HG03575 (cell line): ENCODE data around the gene CD48.
"Not testable (repeated sequence)": the region's sequence is repeated elsewhere in the genome, so short reads cannot be mapped to it uniquely, and the experiment has no call there.

Experiments used
- ATAC-seq: cut with Tn5 transposase; IDR thresholded peaks from one replicate; pipeline ENCODE4 v1.9.1; 2021; ENCODE audit not compliant: unreplicated experiment, insufficient number of reproducible peaks, low FRiP score; ENCODE audit errors: extremely low read depth

The CD48 gene

DNA sequence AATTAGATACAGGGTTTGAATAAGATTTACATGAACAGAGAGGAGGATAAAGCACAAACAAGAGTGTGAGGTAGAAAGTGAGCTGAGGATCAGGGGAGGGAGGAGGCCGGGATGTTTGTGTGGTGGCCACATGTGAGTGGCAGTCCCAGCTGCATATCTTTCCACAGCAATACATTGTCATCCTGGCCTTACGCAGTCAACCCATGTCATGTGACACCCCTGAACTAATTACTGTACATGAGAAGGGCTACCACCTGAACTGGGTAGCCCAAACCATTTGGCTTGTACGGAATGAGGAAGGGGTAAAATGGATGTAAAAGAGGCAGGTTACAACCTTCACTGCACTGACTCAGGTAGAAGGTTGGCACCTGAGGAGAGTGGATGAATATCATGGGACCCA lies 31.6 kb upstream of the CD48 start:
- no peak for ATAC-seq

DNA sequence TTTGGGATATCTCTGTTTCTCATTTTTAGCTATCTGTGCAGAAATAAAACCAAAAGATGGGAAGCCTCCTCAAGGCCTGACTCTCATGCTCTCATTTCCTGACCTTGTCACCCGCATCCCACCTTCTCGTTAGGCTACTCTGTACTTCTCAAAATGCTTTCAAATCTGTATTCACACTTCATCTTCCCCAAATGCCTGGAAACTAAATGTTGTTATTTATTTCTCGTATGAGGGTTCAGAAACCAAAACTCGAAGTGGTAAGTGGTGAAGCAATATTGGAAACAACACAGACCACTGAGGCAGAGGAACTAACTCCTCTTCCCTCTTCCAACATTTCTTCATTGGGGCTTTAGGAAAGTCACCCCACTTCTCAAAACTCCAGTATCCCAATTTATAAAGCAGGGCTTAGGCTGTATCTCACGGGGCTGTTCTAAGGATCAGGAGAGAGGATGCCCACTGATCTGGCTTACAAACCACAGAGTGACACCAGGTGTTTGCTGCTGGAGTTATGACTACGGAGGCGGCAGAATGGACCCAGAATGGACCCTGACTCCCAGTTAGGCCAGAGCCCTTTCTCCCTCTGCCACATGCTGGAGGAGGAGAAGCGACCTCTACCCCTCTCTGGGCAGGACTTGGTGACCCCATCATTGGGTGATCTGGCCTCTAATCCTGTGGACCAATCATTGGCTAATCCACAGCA lies 31.0 kb upstream of the CD48 start:
- no peak for ATAC-seq

DNA sequence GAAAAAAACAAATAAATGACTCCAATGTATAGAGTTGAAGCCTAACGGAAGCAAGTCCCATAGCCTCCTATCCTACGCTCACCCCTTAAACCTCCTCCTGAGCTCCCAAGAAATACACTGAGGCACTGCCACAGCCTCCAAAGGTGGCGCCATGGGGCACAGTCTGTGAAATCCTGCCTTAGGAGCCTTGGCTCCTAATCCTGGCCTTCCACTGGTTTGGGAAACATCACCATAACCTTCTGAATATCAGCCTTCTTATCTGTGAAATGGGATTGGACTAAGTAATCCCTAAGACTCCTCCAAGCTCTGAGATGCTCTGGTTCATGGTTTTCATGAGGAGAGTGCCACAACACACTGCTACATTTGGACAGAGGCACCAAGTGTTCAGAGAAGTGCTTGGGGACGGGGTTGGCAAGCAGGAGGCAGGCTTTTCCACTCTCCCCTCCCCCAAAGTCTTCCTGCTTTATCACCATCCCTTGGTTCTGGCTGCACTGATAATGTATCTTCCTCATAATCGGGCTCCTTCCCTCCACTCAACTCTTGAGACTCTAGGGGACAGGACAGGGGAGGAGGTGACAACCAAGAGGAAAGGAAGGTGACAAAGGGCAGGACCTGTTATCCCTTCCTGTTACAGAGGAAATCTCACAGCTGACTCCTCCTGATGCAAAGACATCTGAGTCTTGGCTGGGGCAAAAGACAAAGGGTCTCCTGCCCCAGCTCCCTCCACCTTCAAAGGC lies 30.2 kb upstream of the CD48 start:
- no peak for ATAC-seq

DNA sequence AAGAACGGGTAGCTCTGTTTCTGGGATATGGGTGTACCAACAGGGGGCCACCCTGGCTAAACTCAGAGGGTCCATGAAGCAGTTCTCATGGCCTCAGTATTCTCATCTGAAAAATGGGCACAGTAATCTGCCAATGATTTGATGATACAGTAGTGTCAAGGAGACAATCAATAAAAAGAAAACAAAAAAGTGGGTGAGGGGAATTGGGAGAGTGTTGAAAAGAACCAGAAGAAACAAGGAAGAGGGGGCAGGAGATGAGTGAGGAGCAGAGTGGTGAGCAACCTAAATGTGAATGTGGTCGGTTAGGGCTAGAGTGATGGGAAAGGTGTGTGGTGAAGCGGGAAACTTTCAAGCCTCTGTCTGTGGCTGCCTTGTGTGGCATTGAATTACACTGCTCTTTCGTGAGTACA lies 29.5 kb upstream of the CD48 start:
- ATAC-seq = no peak

DNA sequence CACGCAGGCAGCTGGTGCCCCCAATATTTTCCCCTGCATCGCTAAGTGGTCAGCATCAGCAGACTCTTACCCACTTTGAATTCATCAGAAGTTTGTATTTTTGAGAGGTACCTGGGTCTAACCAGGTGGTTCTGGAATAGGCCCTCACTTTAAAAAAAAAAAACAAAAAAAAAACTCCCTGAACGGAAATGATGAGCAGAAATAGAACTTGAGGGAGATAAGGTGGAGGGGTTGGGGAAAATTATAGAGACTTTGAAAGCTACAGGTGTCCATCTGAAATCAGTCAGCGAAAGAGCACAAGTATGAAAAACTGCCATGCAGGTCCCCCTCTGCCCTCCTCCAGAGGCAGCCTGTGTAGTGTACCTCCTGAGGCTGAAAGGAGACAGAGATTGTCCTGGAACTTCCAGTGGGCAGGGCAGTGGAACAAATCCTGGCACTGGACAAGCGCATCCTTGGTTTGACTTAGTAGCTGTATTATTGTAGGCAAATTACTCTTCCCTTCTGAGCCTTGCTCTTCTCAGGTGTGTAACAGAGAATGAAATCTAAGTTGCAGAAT lies 28.6 kb upstream of the CD48 start:
- no peak for ATAC-seq

DNA sequence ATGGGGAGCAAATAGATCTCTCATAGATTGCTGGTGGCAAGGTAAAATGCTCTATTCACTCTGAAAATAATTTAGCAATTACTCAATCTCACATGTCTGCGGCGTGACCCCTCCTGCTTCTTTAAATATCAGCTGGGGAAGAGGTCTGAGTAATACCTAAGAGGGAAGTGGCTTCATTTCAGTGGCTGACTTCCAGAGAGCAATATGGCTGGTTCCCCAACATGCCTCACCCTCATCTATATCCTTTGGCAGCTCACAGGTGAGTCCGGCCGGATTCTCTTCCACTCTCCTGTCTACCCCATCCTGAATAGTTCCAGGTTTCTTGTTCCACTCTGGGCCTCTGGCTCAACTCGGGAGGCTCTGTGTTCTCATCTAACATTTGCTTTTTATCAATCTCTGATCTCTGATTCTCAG lies 27.5 kb upstream of the CD48 start, which contains the start of gene SLAMF7:
SLAMF7 (plus strand) TSS at position 150 of the 414 bp plus-strand sequence; CDS start at position 205, 55 bp downstream.
- peak; percentile 41 for ATAC-seq

DNA sequence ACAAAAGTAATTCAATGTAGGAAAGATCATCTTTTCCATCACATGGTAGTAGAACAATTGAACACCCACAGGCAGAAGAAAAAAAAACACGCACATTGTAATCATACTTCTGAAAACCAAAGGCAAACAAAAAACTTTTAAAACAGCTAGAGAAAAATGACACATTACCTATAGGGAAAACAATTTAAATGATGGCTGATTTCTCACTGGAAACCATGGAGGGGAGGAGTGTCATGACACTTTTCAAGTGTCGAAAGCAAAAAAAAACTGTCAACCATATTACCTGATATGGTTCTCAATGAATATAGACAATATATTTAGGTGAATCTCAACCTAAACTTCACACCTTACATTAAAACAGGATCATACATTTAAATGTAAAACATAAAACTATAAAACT lies 26.6 kb upstream of the CD48 start:
- ATAC-seq = no peak

DNA sequence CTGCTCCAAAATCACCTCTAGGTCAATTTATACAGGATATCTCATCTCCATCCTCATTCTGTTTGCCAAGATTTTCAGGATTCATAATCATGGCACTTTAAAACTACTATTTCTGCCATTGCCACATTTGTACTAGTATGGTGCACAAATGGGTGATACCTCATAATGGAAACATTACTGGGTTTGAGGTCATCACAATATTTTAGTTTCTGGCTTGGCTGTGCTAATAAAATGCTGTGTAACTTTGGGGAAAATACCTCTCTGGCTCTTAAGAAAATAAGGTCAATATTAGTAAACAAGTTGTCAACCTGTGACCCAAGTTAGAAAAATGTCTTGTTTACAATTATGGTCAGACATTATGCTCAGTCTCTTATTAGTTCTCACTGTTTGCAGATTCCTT lies 22.7 kb upstream of the CD48 start:
- ATAC-seq = no peak

DNA sequence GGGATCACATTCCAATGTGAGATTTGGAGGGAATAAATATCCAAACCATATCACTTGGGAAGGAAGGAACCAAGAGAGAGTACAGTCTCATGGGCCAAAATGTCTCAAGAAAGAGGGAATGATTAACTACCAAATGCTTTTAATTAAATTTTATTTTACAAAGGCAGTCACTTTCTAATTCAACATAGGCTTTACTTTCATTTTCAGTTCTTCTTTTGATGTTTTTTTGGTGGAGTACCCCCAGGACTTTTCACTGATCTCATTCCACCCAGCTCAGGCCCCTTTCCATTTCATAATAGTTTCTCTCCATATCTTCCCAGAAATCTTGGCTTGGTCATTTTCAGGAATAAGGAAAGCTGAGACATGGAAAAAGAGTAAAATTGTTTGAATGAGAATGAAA lies 22.3 kb upstream of the CD48 start:
- ATAC-seq = no peak

DNA sequence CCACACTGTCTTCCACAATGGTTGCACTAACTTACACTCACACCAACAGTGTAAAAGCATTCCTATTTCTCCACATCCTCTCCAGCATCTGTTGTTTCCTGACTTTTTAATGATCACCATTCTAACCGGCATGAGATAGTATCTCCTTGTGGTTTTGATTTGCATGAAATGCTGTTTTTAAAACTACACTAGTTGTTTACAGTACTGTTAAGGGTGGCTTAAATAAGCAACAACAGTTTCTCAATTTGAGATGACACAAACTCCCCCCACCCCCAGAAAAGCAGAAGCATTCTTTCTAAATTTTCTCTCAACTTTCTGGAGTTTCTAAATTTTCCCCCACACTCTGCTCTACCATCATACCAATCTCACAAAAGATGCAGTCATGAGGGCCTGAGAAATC lies 20.4 kb upstream of the CD48 start:
- ATAC-seq = no peak

DNA sequence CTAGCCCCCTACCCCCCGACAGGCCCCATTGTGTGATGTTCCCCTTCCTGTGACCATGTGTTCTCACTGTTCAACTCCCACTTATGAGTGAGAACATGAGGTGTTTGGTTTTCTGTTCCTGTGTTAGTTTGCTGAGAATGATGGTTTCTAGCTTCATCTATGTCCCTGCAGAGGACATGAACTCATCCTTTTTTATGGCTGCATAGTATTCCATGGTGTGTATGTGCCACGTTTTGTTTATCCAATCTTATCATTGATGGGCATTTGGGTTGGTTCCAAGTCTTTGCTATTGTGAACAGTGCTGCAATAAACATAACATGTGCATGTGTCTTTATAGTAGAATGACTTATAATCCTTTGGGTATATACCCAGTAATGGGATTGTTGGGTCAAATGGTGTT lies 19.9 kb upstream of the CD48 start:
- ATAC-seq = not testable (repeated sequence)

DNA sequence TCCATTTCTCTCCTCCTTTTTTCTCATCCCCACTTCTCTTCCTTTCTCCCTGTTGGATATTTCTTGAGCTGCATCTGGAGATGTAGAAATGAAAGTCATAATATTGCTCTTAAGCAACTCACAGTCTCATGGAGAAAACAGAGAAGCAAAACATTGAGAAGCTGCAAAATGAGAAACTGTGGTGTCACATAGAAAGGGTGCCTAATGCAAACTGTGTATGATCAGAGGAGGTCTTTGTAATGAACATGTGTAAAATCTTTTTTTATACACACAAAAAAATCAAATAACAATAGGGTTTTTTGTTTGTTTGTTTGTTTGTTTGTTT lies 15.7 kb upstream of the CD48 start:
- ATAC-seq = no peak

DNA sequence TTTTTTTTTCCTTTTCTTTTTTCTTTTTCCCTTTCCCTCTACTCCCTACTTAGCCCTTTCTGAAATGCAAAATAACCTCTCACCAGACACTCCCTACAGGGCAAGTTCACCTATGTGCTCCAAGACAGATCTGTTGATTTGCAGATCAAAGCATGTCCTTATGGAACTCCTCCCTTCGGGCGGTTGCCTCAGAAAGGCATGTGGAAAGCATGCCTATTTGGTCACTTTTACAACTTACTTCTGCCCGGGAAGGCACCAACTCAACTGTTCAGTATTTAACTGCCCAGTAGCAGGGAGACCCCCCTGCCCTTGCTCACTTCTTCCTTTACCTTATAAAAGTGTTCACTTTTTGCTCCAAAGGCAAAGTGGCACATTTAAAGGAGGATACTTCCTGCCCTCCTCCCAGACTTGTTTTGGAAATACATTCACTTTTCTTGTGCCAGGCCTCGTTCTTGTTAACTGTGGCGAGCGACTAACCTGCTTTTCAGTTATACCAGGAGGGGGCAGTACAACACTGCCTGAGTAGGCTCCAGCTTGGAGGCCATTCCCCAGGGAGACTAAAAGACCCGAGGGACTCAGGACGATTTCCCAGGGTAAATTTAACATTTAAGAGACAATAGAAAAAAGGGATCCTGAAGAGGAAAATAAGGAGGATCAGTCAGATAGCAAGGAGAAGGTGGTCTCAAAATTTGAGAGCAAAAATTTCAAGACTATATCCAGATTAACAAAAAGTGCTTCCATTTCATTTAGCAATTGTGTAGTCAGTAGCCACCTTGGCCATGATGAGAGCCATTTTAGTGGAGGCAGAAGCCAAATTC lies 15.1 kb upstream of the CD48 start:
- no peak for ATAC-seq

DNA sequence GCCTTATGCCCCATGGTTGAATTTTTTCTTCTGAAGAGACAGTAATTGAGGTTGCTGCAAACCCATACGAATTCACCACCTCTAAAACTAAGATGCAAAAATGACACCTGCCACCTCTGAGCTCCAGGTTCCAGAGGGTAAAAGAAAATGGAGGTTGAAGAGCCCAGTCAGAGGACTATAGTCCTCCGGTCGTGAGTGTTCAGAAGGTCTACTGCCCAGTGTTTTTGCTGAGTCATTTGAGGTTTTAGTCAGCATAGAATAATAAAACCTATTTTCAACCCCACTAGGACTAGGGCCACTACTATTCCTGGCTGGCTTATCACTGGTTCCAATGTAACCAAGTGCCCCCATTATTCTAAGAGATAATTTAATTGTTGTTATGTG lies 14.5 kb upstream of the CD48 start:
- ATAC-seq = no peak

DNA sequence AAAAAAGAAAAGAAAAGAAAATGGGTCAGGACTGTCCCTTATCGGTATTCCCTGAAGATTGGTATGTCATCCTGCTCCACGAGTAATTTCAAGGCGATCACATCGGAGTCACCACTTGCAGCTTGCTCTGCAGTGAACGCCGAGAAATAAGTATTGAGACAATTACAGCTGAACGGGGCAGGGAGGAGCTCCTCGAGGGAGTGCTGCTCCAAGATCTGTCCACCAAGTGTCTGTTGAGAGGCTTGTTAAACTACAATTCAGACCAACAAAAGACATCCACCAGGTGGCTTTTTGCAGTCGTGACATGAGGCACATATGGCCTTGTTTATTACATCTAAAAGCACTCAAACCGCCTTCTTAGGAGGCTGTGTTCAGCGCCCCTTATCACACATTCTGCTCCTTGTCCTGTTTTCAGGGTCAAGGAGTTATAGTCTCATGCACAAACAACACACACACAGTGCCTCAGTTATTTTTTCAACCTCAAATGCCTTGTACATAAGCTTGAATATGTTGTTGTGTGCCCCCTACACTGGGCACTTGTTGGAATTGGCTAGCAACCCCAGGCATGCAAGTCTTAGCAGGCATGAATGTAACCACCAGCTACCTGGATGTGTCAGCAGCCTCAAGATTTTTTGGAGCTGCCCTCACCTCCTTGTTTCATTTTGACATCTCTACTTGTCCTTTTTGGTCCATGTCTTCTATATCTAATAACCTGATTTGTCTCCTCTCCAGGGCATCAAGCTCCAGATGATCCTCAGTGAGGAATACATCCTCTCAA lies 13.0 kb upstream of the CD48 start:
- ATAC-seq = no peak

DNA sequence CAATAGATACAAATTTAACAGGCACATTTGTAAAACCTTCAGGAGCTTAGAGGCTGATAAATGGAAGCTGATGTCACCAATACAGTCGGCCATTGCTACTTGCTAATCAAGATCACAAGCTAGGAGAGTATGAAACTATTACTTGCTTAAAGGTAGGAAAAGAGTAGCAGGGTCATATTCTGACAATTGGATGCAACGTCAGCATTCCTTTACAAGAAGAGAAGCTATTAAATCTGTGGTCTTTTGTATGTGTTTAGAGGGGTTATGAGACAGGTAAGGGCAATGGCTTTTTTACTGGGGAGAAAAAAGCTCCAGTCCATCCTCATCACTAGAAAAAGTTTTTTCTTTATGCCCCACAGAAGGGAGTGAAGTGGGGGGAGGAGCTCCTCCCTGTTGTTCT lies 11.7 kb upstream of the CD48 start:
- no peak for ATAC-seq

DNA sequence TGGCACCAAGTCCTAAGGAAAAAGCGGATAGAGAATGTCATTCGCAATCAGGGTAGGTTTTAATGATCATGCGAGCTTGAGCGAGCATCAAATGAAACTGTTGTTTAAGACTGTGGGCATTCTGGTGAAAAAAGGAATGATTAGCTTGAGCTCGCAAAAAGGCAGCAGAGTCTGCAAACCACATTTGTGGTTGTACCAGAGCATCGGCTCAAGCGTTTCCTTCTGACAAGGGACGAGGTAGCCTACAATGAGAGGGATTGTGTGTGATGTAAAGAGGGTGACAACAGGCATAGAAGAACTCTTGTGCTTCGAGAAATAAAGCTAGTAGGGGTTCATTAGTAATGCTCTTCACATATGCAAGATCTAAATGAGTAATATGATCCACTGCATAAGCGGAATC lies 11.1 kb upstream of the CD48 start:
- ATAC-seq = no peak

DNA sequence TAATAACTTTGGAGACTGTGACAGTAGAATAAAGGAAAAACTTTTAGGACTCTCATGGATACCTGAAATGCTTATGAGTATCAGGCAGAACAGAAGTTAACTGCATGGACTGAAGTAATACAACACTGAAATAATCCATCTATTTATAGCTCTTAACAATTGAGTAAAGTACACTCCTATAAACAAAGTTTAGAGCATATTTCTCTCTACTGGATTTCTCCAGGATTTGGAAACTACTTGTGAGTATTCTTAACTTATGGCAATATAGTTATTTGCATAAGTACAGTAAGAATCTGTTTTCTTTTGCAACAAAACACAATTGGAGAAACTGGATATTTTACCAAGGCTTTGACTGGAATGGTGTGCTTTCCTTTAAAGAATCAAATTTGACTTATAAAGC lies 9.9 kb upstream of the CD48 start:
- ATAC-seq = no peak
